ENCODE results near the gene FSCN2.

DNA sequence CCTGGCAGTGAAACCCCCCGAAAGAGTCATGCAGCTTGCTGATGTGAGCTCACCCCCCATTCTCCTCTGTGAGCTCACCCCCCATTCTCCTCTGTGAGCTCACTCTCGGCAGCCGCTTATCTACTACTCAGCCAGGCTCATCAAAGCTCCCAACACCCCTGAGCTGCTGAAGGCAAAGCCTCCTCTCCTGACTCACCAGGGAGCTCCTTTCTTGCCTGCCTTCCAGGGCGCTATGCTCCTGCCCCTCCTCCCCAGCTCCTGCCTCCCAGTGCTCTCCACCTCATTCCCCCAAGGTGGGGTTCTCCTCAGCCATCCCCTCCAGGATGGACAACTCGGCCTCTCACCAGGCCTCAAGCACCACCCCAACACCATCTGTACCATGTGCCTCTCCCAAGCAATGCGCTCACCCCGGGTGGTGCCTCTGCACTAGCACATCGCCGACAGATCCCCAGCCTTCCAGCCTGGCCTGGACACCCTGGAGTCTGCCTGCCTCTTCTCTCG, 51.7 kb downstream of the FSCN2 start:
- TF ChIP-seq, protein P1, sequence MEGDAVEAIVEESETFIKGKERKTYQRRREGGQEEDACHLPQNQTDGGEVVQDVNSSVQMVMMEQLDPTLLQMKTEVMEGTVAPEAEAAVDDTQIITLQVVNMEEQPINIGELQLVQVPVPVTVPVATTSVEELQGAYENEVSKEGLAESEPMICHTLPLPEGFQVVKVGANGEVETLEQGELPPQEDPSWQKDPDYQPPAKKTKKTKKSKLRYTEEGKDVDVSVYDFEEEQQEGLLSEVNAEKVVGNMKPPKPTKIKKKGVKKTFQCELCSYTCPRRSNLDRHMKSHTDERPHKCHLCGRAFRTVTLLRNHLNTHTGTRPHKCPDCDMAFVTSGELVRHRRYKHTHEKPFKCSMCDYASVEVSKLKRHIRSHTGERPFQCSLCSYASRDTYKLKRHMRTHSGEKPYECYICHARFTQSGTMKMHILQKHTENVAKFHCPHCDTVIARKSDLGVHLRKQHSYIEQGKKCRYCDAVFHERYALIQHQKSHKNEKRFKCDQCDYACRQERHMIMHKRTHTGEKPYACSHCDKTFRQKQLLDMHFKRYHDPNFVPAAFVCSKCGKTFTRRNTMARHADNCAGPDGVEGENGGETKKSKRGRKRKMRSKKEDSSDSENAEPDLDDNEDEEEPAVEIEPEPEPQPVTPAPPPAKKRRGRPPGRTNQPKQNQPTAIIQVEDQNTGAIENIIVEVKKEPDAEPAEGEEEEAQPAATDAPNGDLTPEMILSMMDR (optimal IDR thresholded peaks at IDR 0.05 in 1 of 3, IDR thresholded peaks at IDR 0.05 in 1 of 3, conservative IDR thresholded peaks at IDR 0.05 in 1 of 3; ENCODE audit: extremely low read depth in 1 of 3, insufficient read depth in 2 of 3, low read length in 3 of 3): no peak
- no peak for TF ChIP-seq EZH2 (IDR thresholded peaks at IDR 0.05; ENCODE audit: low read length)
